ENCODE data around the gene C1QTNF4. TPM values are rescaled to one million over a fixed set of nuclear protein-coding genes. Genes with fewer than 3 reads are reported as not detected.

The C1QTNF4 gene
- total and polyA plus RNA-seq, 10 of the 15 experiments (the other 5 are each of a cell fraction or from before 2014, with no cell fraction given), result 0.06 TPM; not detected in 9

GRCh38 chr11:47560426-47560825 lies 33.8 kb downstream of the C1QTNF4 start:
- intact Hi-C loops (cut with micrococcal nuclease; ENCODE audit: unreplicated experiment) (no loop called here), in situ Hi-C loops (cut with MboI) (no loop called here)
- H3K27me3 ChIP-seq (replicated peaks in 1 of 2; ENCODE audit: control insufficient read depth in 2 of 2, insufficient read depth in 2 of 2, low read length in 1 of 2), result no peaks in the 10 kb centered on the region
- H3K79me2 ChIP-seq (ENCODE audit: control insufficient read depth, insufficient read depth, low read length), result peaks cover 6% of the 10 kb centered on the region
- no peak overlapping the region for H2AFZ ChIP-seq (ENCODE audit: control insufficient read depth, low read depth, low read length)
- H3K4me2 ChIP-seq (ENCODE audit: control insufficient read depth, insufficient read depth), result no peak overlapping the region
- no TSS peak for BruUV-seq (replicated peaks)
- H3K4me3 ChIP-seq, result no peak overlapping the region
- ChIA-PET CTCF (interaction anchor here (0.6 to 1.3 kb wide), 2 partner anchors 174 to 568 kb away, joined by 3 read pairs; no protein-coding TSS in a partner anchor), POLR2A (interaction anchor here (0.6 kb wide), 1 partner anchor 170 kb away, joined by 3 read pairs; no protein-coding TSS in a partner anchor), SMC1A (ENCODE audit: uncharacterized antibody, unreplicated experiment) (interaction anchor here (1.4 kb wide), 1 partner anchor 96 kb away, joined by 3 read pairs; no protein-coding TSS in a partner anchor), RAD21 (ENCODE audit: unreplicated experiment) (no interaction called here)
- H4K20me1 ChIP-seq (ENCODE audit: control insufficient read depth, insufficient read depth), result no peaks in the 10 kb centered on the region
- no peaks in the 10 kb centered on the region; the same call in 1 of the 2 replicates for H3K4me1 ChIP-seq (ENCODE audit: control insufficient read depth, insufficient read depth, low read length)
- no peak overlapping the region for H3K27ac ChIP-seq (ENCODE audit: control insufficient read depth, insufficient read depth)
- FAIRE-seq (no peak), DNase-seq (ENCODE audit: low read depth, low spot score) (no peak), ATAC-seq (no peak)
- 96% methylated on average over 2 of the region's 2 CpGs for WGBS (ENCODE audit: insufficient coverage, insufficient replicate concordance, low lambda C conversion rate, missing lambda C conversion rate)
- TF ChIP-seq, protein P1, sequence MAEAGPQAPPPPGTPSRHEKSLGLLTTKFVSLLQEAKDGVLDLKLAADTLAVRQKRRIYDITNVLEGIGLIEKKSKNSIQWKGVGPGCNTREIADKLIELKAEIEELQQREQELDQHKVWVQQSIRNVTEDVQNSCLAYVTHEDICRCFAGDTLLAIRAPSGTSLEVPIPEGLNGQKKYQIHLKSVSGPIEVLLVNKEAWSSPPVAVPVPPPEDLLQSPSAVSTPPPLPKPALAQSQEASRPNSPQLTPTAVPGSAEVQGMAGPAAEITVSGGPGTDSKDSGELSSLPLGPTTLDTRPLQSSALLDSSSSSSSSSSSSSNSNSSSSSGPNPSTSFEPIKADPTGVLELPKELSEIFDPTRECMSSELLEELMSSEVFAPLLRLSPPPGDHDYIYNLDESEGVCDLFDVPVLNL (IDR thresholded peaks at IDR 0.05; ENCODE audit: low read depth, low read length), result no peak
- TF ChIP-seq RFX5 (IDR thresholded peaks at IDR 0.05; ENCODE audit: low read depth, low read length) (no peak), POU2F2 (IDR thresholded peaks at IDR 0.05; ENCODE audit: borderline replicate concordance, low read depth, low read length) (no peak), RBBP5 (conservative IDR thresholded peaks at IDR 0.05) (no peak), CREB1 (IDR thresholded peaks at IDR 0.05; ENCODE audit: low read depth) (no peak), ZBED1 (IDR thresholded peaks at IDR 0.05; ENCODE audit: borderline replicate concordance) (no peak)
- TF ChIP-seq, protein P2, sequence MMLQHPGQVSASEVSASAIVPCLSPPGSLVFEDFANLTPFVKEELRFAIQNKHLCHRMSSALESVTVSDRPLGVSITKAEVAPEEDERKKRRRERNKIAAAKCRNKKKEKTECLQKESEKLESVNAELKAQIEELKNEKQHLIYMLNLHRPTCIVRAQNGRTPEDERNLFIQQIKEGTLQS (IDR thresholded peaks at IDR 0.05; ENCODE audit: borderline replicate concordance, extremely low read depth, low read depth, low read length), result no peak
- H3K36me3 ChIP-seq (ENCODE audit: control insufficient read depth in 2 of 2, insufficient read depth in 2 of 2, low read length in 1 of 2), result no peaks in the 10 kb centered on the region
- no peak overlapping the region for H3K9ac ChIP-seq (ENCODE audit: control insufficient read depth, insufficient read depth, low read length)
- no peaks in the 10 kb centered on the region for H3K9me3 ChIP-seq (replicated peaks; ENCODE audit: control insufficient read depth, insufficient read depth, low read length)
